Fibroblast of villous mesenchyme (primary cell): ENCODE measurements around the gene GALNT14. TPM values are rescaled to one million over a fixed set of nuclear protein-coding genes. Genes with fewer than 3 reads are reported as not detected.

Experiments used
- DNase-seq: peaks from one replicate; pipeline ENCODE4 v3.0.0-alpha.2; 2010; ENCODE audit warnings: low read depth
- H3K4me3 ChIP-seq: 2 replicates; pipeline ENCODE4 v1.5.1; 2011; ENCODE audit warnings: low read depth, mild to moderate bottlenecking, low read length
- CTCF ChIP-seq: IDR thresholded peaks from 2 replicates; pipeline ENCODE4 v1.5.1; 2012; ENCODE audit warnings: low read depth, mild to moderate bottlenecking, low read length; ENCODE audit not compliant: insufficient read depth
- total RNA-seq: library from RNA; depleted of rRNA; stranded (reverse); fragments of >200 nt; gene quantifications from 2 replicates; pipeline ENCODE4 v1.2.3, GENCODE V29; 2012

GALNT14 gene
- total RNA-seq, 1 donor, result under 0.01 TPM

- TF ChIP-seq CTCF, result no peak
- H3K4me3 ChIP-seq, result no peak overlapping the region
- no peak for DNase-seq
Measured at GRCh38 chr2:31147645-31148044, 9.4 kb upstream of the GALNT14 start.

GRCh38 chr2:31142110-31142509 is 3.9 kb upstream of the GALNT14 start:
- no peak for TF ChIP-seq CTCF
- no peak overlapping the region for H3K4me3 ChIP-seq
- no peak for DNase-seq

- no peak overlapping the region for H3K4me3 ChIP-seq
- no peak for DNase-seq
- TF ChIP-seq CTCF, result no peak
Measured at GRCh38 chr2:31141443-31142085, 3.3 kb upstream of the GALNT14 start.

- DNase-seq, result no peak
- H3K4me3 ChIP-seq, result no peak overlapping the region
- TF ChIP-seq CTCF, result no peak
Measured at GRCh38 chr2:31140151-31140550, 1.9 kb upstream of the GALNT14 start.

GRCh38 chr2:31139671-31140070 is 1.4 kb upstream of the GALNT14 start:
- no peak for TF ChIP-seq CTCF
- no peak overlapping the region for H3K4me3 ChIP-seq
- DNase-seq, result no peak

- TF ChIP-seq CTCF, result no peak
- DNase-seq, result no peak
- H3K4me3 ChIP-seq, result peak overlapping the region; percentile 48
Measured at GRCh38 chr2:31137211-31138036, 816 bp downstream of the GALNT14 start.
